HCT116 (cell line): ENCODE results near the gene HYAL2. TPM values are rescaled to one million over a fixed set of nuclear protein-coding genes. Genes with fewer than 3 reads are reported as not detected.

ENCODE experiments used
- ATAC-seq: fragments of 200-7000 bp; cut with Tn5 transposase; 2 replicates; pipeline ENCODE4 v1.9.1; 2020; ENCODE audit warnings: mild to moderate bottlenecking, moderate library complexity
- BruUV-seq: library from RNA; stranded (reverse); fragments of 400-500 nt; replicated peaks from 2 replicates; lab custom pipeline; 2021; lab: Mats Ljungman, UMichigan
- CTCF ChIA-PET: fragments of 300-600 bp; sonication (Branson Sonifier 250); formaldehyde crosslinking; loops from one replicate; lab custom pipeline; 2021; ENCODE audit warnings: antibody characterized with exemption; lab: Charles Lee
- POLR2A ChIA-PET: fragments of 300-600, 350-600 bp; sonication (Branson Sonifier 250); formaldehyde crosslinking; loops from one replicate; lab custom pipeline; 2021; ENCODE audit warnings: antibody characterized with exemption; lab: Charles Lee
- RAD21 ChIA-PET, 2 experiments: fragments of 300-600 bp; sonication (Branson Sonifier 250); formaldehyde crosslinking; loops; one replicate each; lab custom pipeline; 2023; ENCODE audit warnings: low total read pairs in 2 of 2; ENCODE audit not compliant: uncharacterized antibody in 2 of 2, unreplicated experiment in 2 of 2, low non-redundant PET in 1 of 2; lab: Charles Lee
- DNase-seq: peaks from one replicate; pipeline ENCODE4 v3.0.0-alpha.2; 2010; ENCODE audit warnings: low read depth, low spot score
- H2AFZ ChIP-seq: fragments of 200-600 bp; shearing (Covaris generic), sonication (generic); 2 replicates; pipeline ENCODE4 v1.6.1; 2017; ENCODE audit warnings: low read depth, mixed run types, mixed read lengths, antibody characterized with exemption, low read length; ENCODE audit not compliant: poor library complexity, severe bottlenecking
- H3K27ac ChIP-seq: 2 replicates; pipeline ENCODE4 v1.5.1; 2012; ENCODE audit warnings: low read depth, low read length
- H3K27me3 ChIP-seq: fragments of 200-600 bp; sonication (generic); 2 replicates; pipeline ENCODE4 v1.6.1; 2016; ENCODE audit warnings: mixed run types, low read length, mixed read lengths; ENCODE audit not compliant: insufficient read depth
- H3K36me3 ChIP-seq, 2 experiments: fragments of 200-500 bp in 1 of 2; fragments of 200-600 bp in 1 of 2; sonication (Bioruptor generic) in 1 of 2; sonication (generic) in 1 of 2; 2 replicates each; pipeline versions ENCODE4 v1.5.1 to v1.6.1; 2014 to 2016; ENCODE audit warnings: low read length in 2 of 2, inconsistent platforms in 1 of 2, mixed read lengths in 1 of 2, mixed run types in 1 of 2; ENCODE audit not compliant: insufficient read depth in 2 of 2, control insufficient read depth in 1 of 2
- H3K4me1 ChIP-seq, 2 experiments: fragments of 200-600 bp in 1 of 2; sonication (generic) in 1 of 2; 2 replicates each; pipeline versions ENCODE4 v1.5.1 to v1.6.1; 2012 to 2017; ENCODE audit warnings: low read length in 2 of 2, inconsistent platforms in 1 of 2, mild to moderate bottlenecking in 1 of 2, mixed read lengths in 1 of 2, mixed run types in 1 of 2, moderate library complexity in 1 of 2; ENCODE audit not compliant: insufficient read depth in 2 of 2, control insufficient read depth in 1 of 2
- H3K4me2 ChIP-seq: fragments of 200-600 bp; sonication (generic); 2 replicates; pipeline ENCODE4 v1.6.1; 2017; ENCODE audit warnings: mixed run types, low read length, mixed read lengths
- H3K4me3 ChIP-seq, 2 experiments: fragments of 200-600 bp in 1 of 2; sonication (generic) in 1 of 2; replicated peaks in 1 of 2; 2 replicates each; pipeline ENCODE4 v1.5.1; 2011 to 2016; ENCODE audit warnings: low read length in 2 of 2, control low read depth in 1 of 2, low read depth in 1 of 2, mild to moderate bottlenecking in 1 of 2, mixed read lengths in 1 of 2, mixed run types in 1 of 2
- H3K79me2 ChIP-seq: fragments of 200-600 bp; sonication (generic); 2 replicates; pipeline ENCODE4 v1.6.1; 2017; ENCODE audit warnings: mild to moderate bottlenecking, mixed run types, low read length, moderate library complexity, mixed read lengths; ENCODE audit not compliant: insufficient read depth
- H3K9ac ChIP-seq: fragments of 200-600 bp; sonication (generic); 2 replicates; pipeline ENCODE4 v1.6.1; 2016; ENCODE audit warnings: low read length, mixed read lengths
- H3K9me2 ChIP-seq: fragments of 200-600 bp; sonication (generic), shearing (Covaris generic); 2 replicates; pipeline ENCODE4 v1.6.1; 2017; ENCODE audit warnings: mixed run types, mild to moderate bottlenecking, moderate library complexity; ENCODE audit not compliant: insufficient read depth
- H3K9me3 ChIP-seq, 2 experiments: fragments of 200-500 bp in 1 of 2; fragments of 200-600 bp in 1 of 2; sonication (Bioruptor generic) in 1 of 2; sonication (generic) in 1 of 2; 2 replicates each; pipeline ENCODE4 v1.6.1; 2014 to 2017; ENCODE audit warnings: low read length in 2 of 2, mixed read lengths in 2 of 2, inconsistent platforms in 1 of 2, low read depth in 1 of 2, mild to moderate bottlenecking in 1 of 2, mixed run types in 1 of 2, moderate library complexity in 1 of 2; ENCODE audit not compliant: control insufficient read depth in 1 of 2, insufficient read depth in 1 of 2
- H4K20me1 ChIP-seq: fragments of 200-600 bp; sonication (generic), shearing (Covaris generic); 2 replicates; pipeline ENCODE4 v1.6.1; 2017; ENCODE audit warnings: mixed run types, mild to moderate bottlenecking, moderate library complexity; ENCODE audit not compliant: insufficient read depth
- CBX3 ChIP-seq: IDR thresholded peaks from 2 replicates; pipeline ENCODE4 v1.6.1; 2012; ENCODE audit warnings: low read depth
- EGR1 ChIP-seq: IDR thresholded peaks from 2 replicates; pipeline ENCODE4 v1.6.1; 2012; ENCODE audit warnings: low read depth
- ELF1 ChIP-seq: IDR thresholded peaks from 2 replicates; pipeline ENCODE4 v1.6.1; 2012; ENCODE audit warnings: low read depth, borderline replicate concordance
- EZH2 ChIP-seq: fragments of 200-600 bp; sonication (generic); IDR thresholded peaks from 2 replicates; pipeline ENCODE4 v1.6.1; 2017; ENCODE audit warnings: antibody characterized with exemption, mixed run types
- EZH2phosphoT487 ChIP-seq: fragments of 200-600 bp; IDR thresholded peaks from 2 replicates; pipeline ENCODE4 v1.6.1; 2018; ENCODE audit warnings: antibody characterized with exemption, borderline replicate concordance
- FOSL1 ChIP-seq: IDR thresholded peaks from 2 replicates; pipeline ENCODE4 v1.6.1; 2012; ENCODE audit warnings: low read depth
- JUND ChIP-seq: IDR thresholded peaks from 2 replicates; pipeline ENCODE4 v1.6.1; 2012
- POLR2A ChIP-seq: IDR thresholded peaks from 2 replicates; pipeline ENCODE4 v1.7.0; 2011; ENCODE audit warnings: borderline replicate concordance; ENCODE audit not compliant: insufficient read depth, insufficient read length; ENCODE audit errors: extremely low read depth
- POLR2AphosphoS5 ChIP-seq: IDR thresholded peaks from 2 replicates; pipeline ENCODE4 v1.6.1; 2011; ENCODE audit warnings: mild to moderate bottlenecking, low read depth, low read length, moderate library complexity
- SIN3A ChIP-seq: IDR thresholded peaks from 2 replicates; pipeline ENCODE4 v1.6.1; 2012; ENCODE audit warnings: low read depth
- SP1 ChIP-seq: IDR thresholded peaks from 2 replicates; pipeline ENCODE4 v1.6.1; 2012; ENCODE audit warnings: low read depth
- SRF ChIP-seq: IDR thresholded peaks from 2 replicates; pipeline ENCODE4 v1.6.1; 2012; ENCODE audit warnings: low read depth
- YY1 ChIP-seq: IDR thresholded peaks from 2 replicates; pipeline ENCODE4 v1.6.1; 2011; ENCODE audit warnings: low read length, low read depth, moderate library complexity, mild to moderate bottlenecking; ENCODE audit not compliant: insufficient replicate concordance; ENCODE audit errors: extremely low read depth
- ZFX ChIP-seq: fragments of 450-650 bp; IDR thresholded peaks from 2 replicates; pipeline ENCODE4 v1.6.1; 2017
- ZNF274 ChIP-seq: fragments of 200-500 bp; sonication (Bioruptor generic); IDR thresholded peaks from 2 replicates; pipeline ENCODE4 v1.6.1; 2014; ENCODE audit warnings: mild to moderate bottlenecking, low read depth, low read length, inconsistent platforms
- intact Hi-C: fragments of 100-400 bp; cut with micrococcal nuclease; formaldehyde crosslinking; loops from 2 replicates; pipeline ENCODE4 v1.10.0; 2022
- total RNA-seq: library from RNA; stranded (reverse); gene quantifications from one replicate; pipeline ENCODE4 v1.2.1, GENCODE V29; 2021; ENCODE audit not compliant: unreplicated experiment
- TF ChIP-seq, protein P1 (sequence below): IDR thresholded peaks from 2 replicates; pipeline ENCODE4 v1.6.1; 2012

Gene HYAL2
- total RNA-seq, 1 experiment from 2014 or later: 42.2 TPM

DNA sequence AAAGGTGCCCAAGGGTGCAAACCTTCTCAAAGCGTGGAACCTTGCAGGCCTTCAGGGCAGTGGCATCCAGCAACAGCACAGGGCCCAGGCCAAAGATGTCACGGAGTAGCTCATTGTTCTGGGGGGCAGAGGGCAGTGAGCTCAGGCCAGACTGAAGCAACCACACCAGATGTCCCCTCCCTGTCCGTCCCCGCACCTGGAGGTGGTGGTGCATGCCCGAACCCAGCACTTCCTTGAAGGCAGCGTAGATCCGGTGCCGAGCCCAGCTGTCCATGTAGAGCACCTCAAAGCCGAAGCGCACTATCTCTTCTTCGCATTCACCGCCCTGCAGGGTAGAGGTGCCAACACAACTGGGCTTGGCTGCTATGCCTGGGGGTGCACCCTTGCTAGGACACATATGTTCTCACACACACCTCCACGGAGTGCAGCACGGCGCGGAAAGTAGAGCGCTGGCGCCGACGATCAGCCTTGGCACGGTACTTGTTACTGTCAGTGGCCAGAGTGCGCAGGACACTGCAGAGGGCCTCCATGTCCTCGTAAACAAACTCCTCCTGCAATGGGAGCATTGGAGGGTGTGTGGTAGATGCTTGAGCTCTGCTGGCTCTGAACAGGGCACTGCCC lies 34.0 kb downstream of the HYAL2 start:
- POLR2A ChIA-PET: interaction anchor here (1.2 kb wide), 1 partner anchor 55 kb away, joined by 3 read pairs; no protein-coding TSS in a partner anchor
- TF ChIP-seq SRF (no peak), SP1 (no peak), JUND (no peak), ZNF274 (no peak), FOSL1 (no peak), CBX3 (no peak), EZH2phosphoT487 (no peak), ELF1 (no peak), EGR1 (no peak), POLR2A (no peak), POLR2AphosphoS5 (no peak), YY1 (no peak), ZFX (no peak), SIN3A (no peak), EZH2 (no peak)
- TF ChIP-seq, protein P1, sequence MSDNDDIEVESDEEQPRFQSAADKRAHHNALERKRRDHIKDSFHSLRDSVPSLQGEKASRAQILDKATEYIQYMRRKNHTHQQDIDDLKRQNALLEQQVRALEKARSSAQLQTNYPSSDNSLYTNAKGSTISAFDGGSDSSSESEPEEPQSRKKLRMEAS: no peak
- no peak overlapping the region for H3K27ac ChIP-seq
- H3K36me3 ChIP-seq: peaks cover 23 to 45% of the 10 kb centered on the region in 2 experiments
- no peaks in the 10 kb centered on the region for H3K27me3 ChIP-seq
- H4K20me1 ChIP-seq: no peaks in the 10 kb centered on the region
- RAD21 ChIA-PET: no interaction called here
- peaks cover 11 to 17% of the 10 kb centered on the region in 2 experiments for H3K4me1 ChIP-seq
- no TSS peak for BruUV-seq
- no peak for DNase-seq
- intact Hi-C loops: no loop called here
- no peaks in the 10 kb centered on the region for H3K9me2 ChIP-seq
- no peak overlapping the region for H3K4me3 ChIP-seq
- no peak overlapping the region for H3K9ac ChIP-seq
- no peak overlapping the region for H2AFZ ChIP-seq
- ATAC-seq: no peak
- H3K79me2 ChIP-seq: peaks cover 42% of the 10 kb centered on the region
- no peaks in the 10 kb centered on the region for H3K9me3 ChIP-seq
- CTCF ChIA-PET: no interaction called here
- no peak overlapping the region for H3K4me2 ChIP-seq
